ENCODE results near the gene TM9SF3.

TM9SF3 gene

GRCh38 chr10:96606216-96606615 lies 19.4 kb upstream of the TM9SF3 start:
- H3K4me3 ChIP-seq (replicated peaks; ENCODE audit: low read depth, low read length), result no peak overlapping the region
- DNase-seq (ENCODE audit: low read depth), result no peak
- no peak for TF ChIP-seq CTCF (IDR thresholded peaks at IDR 0.05; ENCODE audit: low read length, missing control alignments)

GRCh38 chr10:96600337-96600736 lies 13.5 kb upstream of the TM9SF3 start:
- H3K4me3 ChIP-seq (replicated peaks; ENCODE audit: low read depth, low read length), result no peak overlapping the region
- no peak for TF ChIP-seq CTCF (IDR thresholded peaks at IDR 0.05; ENCODE audit: low read length, missing control alignments)
- DNase-seq (ENCODE audit: low read depth), result no peak

DNA sequence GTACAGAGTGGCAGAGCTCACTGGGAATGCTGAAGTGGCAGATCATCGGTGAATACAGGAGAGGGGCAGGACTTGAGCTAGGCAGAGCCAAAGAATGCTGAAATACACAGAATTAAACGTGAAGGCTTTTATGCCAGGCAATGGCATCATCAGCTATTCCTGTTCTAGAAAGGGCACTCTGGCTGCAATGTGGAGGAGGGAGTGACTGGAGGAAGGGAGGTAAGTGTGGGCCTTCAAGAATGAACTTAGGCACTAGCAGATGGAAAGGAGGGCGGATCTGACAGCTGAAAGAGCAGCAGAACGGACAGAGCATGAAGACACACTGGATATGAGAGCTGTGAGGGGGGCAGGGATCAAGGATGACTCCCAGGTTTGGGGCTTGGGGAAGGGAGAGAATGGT lies 12.0 kb upstream of the TM9SF3 start:
- no peak overlapping the region for H3K4me3 ChIP-seq (replicated peaks; ENCODE audit: low read depth, low read length)
- TF ChIP-seq CTCF (IDR thresholded peaks at IDR 0.05; ENCODE audit: low read length, missing control alignments), result no peak
- DNase-seq (ENCODE audit: low read depth), result no peak

GRCh38 chr10:96596422-96597407 lies 9.9 kb upstream of the TM9SF3 start:
- DNase-seq (ENCODE audit: low read depth), result no peak
- TF ChIP-seq CTCF (IDR thresholded peaks at IDR 0.05; ENCODE audit: low read length, missing control alignments), result no peak
- no peak overlapping the region for H3K4me3 ChIP-seq (replicated peaks; ENCODE audit: low read depth, low read length)

DNA sequence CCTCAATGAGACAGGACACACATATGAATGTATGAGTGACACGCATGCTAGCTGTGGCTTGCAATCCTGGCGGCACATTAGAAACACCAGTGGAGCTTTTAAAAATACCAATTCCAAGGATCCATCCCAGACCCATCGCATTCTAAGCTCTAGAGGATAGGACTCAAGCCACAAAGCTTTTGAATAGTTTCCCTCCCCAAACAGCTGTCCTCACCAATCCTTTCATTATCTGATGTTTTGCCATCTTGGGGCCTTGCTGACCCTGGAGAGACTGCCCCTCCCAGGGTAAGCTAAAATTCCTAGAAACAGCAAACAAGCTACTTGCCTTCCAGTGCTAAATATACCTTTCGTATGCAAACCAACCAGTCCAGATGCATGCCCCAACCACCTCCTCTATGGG lies 8.9 kb upstream of the TM9SF3 start:
- TF ChIP-seq CTCF (IDR thresholded peaks at IDR 0.05; ENCODE audit: low read length, missing control alignments), result no peak
- H3K4me3 ChIP-seq (replicated peaks; ENCODE audit: low read depth, low read length), result no peak overlapping the region
- DNase-seq (ENCODE audit: low read depth), result no peak

GRCh38 chr10:96591946-96592345 lies 5.1 kb upstream of the TM9SF3 start:
- H3K4me3 ChIP-seq (replicated peaks; ENCODE audit: low read depth, low read length), result no peak overlapping the region
- TF ChIP-seq CTCF (IDR thresholded peaks at IDR 0.05; ENCODE audit: low read length, missing control alignments), result no peak
- DNase-seq (ENCODE audit: low read depth), result no peak
